ENCODE data around the gene ZNF213.

The ZNF213 gene

GRCh38 chr16:3134338-3135125 is at the start of gene ZNF213:
Gene ZNF213 (plus strand): TSS chr16:3135029. CDS start chr16:3137281, 2,252 bp downstream.
- DNase-seq, result peak; percentile 95

- no peak for DNase-seq
These were observed 48.8 kb upstream of the ZNF213 start for GRCh38 chr16:3085868-3086595.

DNA sequence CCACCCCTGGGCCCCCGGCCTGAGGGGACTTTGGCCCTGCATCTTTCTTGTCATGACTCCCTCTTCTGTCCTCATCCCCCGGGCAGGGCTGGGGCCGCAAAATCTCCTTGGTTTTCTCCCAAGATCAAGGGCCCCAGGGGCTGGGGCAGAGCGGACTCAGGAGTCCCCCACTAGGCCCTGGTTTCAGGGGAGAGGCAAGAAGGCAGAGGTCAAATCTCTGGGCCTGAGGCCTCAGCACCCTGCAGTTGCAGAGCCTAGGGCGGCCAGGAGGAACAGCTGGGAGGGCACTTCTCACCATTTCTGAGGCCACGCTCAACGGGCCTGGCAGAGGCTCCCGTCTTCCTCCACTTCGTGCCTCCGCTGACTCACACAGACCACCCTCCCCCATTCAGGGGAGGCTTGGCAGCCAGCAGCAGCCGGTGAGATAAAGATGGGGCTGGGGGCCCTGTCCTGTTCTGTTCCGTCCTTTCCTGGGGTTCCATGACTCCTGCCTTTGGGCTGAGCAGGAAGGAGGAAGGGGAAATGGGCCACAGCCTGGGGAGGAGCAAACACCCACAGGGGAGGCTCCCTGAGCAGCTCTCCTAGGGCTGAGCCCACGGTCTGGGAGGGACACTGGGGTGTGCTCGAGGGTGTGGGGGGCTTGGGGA is 48.1 kb upstream of the ZNF213 start:
- DNase-seq, result no peak

- DNase-seq, result peak; percentile 55
These were observed 47.3 kb upstream of the ZNF213 start for GRCh38 chr16:3087243-3088235.

GRCh38 chr16:3088450-3088849 is 46.4 kb upstream of the ZNF213 start:
- no peak for DNase-seq

DNA sequence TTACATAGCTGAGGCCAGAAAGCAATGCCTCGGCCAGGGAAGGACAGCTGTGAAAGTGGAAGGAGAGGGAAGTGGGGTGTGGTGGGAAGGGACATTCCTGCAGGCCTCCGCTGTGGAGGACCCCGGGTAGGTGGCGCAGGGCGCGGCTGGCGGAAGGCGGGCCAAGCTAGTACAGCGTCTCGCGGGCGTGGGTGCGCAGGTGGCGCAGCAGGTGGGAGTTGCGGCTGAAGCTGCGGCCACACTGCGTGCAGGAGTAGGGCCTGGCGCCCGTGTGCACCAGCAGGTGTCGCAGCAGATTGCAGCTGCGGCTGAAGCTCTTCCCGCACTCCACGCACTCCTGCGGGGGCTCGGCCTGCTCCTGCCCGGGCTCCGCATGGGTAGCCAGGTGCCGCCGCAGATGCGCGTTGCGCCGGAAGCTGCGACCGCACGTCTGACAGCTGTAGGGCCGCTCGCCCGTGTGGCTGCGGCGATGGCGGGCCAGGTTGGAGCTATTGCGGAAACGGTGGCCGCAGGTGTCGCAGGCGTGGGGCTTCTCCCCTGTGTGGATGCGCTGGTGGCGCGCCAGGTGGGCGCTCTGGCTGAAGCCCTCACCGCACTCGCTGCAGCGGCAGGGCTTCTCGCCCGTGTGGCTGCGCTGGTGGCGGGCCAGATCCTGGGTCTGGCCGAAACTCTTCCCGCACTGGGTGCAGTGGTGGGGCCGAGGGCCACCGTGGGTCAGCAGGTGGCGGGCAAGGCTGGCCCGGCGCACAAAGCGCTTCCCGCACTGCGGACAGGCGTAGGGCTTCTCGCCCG is 45.7 kb upstream of the ZNF213 start:
- no peak for DNase-seq

- no peak for DNase-seq
These were observed 44.9 kb upstream of the ZNF213 start for GRCh38 chr16:3089717-3090592.

DNA sequence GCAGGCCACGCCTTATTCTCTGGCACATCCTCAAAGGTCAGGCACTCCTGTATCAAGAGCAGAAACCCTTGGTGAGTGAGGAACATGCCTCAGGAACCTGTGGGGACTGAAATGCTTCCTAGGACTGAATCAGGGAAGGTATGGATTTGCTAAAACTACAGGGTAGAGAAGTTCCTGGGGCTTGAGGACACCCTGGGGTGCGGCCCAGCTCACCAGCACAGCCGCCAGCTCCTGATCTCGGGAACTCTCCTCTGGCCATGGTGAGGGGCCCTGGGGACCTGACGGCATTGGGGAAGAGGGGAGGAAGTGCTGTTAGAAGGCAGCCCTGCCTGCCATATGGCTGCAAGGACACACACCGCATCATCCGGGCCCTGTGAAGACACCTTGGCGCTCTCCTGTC is 43.3 kb upstream of the ZNF213 start:
- no peak for DNase-seq

DNA sequence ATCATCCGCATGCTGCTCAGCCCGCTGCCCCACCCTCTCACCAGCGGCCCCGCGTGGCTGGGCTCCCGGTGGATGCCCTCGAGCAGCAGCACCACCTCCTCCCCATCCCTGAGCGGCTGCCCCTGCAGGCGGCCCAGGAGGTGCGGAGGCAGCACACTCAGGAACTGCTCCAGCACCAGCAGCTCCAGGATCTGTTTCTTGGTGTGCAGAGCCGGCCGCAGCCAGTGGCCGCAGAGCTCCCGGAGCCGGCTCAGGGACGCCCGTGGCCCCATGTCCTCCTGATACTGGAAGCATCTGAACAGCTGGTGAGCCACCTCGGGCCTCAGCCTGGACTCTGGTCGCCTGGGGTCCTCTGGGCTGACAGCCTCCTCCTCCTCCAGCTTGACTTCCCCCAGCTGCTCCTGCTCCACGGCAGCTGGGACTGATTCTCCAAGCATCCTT is 42.3 kb upstream of the ZNF213 start:
- DNase-seq, result no peak

- DNase-seq, result no peak
These were observed 40.4 kb upstream of the ZNF213 start for GRCh38 chr16:3094289-3095027.

DNA sequence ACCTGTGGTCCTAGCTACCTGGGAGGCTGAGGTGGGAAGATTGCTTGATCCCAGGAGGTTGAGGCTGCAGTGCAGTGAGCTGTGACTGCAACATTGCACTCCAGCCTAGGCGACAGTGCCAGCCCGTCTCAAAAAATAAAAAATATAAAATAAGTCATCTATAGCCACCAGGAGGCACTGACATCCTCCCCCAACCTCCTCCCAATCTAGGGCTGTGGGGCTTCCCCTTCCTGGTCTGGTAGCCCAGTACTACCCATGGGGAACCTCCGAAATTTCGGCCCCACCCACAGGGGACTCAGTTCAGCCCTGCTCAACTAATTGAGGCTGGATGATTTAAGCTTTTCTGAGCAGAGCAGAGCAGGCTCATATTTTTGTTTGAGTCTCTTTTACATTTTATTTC is 39.0 kb upstream of the ZNF213 start:
- DNase-seq, result no peak

GRCh38 chr16:3096362-3096761 is 38.5 kb upstream of the ZNF213 start:
- DNase-seq, result no peak

- no peak for DNase-seq
These were observed 37.6 kb upstream of the ZNF213 start for GRCh38 chr16:3097266-3097665.

- DNase-seq, result no peak
These were observed 36.1 kb upstream of the ZNF213 start, which contains the start of gene ZSCAN10 for GRCh38 chr16:3098459-3099394. Gene ZSCAN10 (minus strand): TSS chr16:3099294. CDS start chr16:3092937, 6,357 bp downstream.

DNA sequence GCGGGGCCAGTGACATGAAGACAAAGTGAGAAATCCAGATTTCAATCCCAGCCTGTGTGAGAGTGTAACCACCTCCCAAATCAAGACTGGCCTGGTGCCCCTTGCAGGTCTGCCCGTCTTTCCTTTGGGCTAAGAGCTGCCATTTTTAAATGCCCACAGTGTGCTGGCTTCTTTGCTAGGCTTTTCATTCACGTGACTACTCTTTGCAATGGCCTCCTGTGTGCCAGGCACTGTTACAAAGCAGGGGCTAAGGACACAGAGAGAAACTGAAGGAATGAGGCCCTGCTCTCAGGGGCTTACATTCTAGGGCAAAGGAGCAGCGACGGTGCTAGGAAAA is 35.5 kb upstream of the ZNF213 start:
- no peak for DNase-seq

- DNase-seq, result peak; percentile 88
These were observed 34.9 kb upstream of the ZNF213 start for GRCh38 chr16:3099732-3100499.

GRCh38 chr16:3101018-3101840 is 33.6 kb upstream of the ZNF213 start:
- no peak for DNase-seq
